IMR-90 (cell line): Measurements from ENCODE around the gene BRIP1.

Source experiments
- CHD1 ChIP-seq: IDR thresholded peaks from 2 replicates; pipeline ENCODE4 v1.6.1; 2012; ENCODE audit warnings: low read depth, low read length, improper control_type of control experiment
- CTCF ChIP-seq: conservative IDR thresholded peaks from 2 replicates; pipeline ENCODE4 v1.5.1; 2012; ENCODE audit warnings: mild to moderate bottlenecking, low read depth, low read length, improper control_type of control experiment
- ELK1 ChIP-seq: fragments of 150-350 bp; IDR thresholded peaks from 2 replicates; pipeline ENCODE4 v1.6.1; 2016; ENCODE audit warnings: low read depth, mild to moderate bottlenecking, low read length, moderate library complexity, borderline replicate concordance
- FOS ChIP-seq: fragments of 150-350 bp; IDR thresholded peaks from 2 replicates; pipeline ENCODE4 v1.6.1; 2016; ENCODE audit warnings: low read depth, low read length
- MAFK ChIP-seq: IDR thresholded peaks from 2 replicates; pipeline ENCODE4 v1.6.1; 2012; ENCODE audit warnings: low read depth, low read length, improper control_type of control experiment
- MAZ ChIP-seq: IDR thresholded peaks from 2 replicates; pipeline ENCODE4 v1.6.1; 2012; ENCODE audit warnings: low read depth, mild to moderate bottlenecking, low read length, improper control_type of control experiment, moderate library complexity, borderline replicate concordance
- MXI1 ChIP-seq: IDR thresholded peaks from 2 replicates; pipeline ENCODE4 v1.6.1; 2012; ENCODE audit warnings: low read depth, mild to moderate bottlenecking, low read length, moderate library complexity, borderline replicate concordance
- POLR2A ChIP-seq: IDR thresholded peaks from 2 replicates; pipeline ENCODE4 v1.6.1; 2012; ENCODE audit warnings: mild to moderate bottlenecking, low read depth, low read length
- RAD21 ChIP-seq: IDR thresholded peaks from 2 replicates; pipeline ENCODE4 v1.6.1; 2012; ENCODE audit warnings: low read length, improper control_type of control experiment
- RCOR1 ChIP-seq: IDR thresholded peaks from 2 replicates; pipeline ENCODE4 v1.6.1; 2012; ENCODE audit warnings: mild to moderate bottlenecking, low read length, improper control_type of control experiment; ENCODE audit not compliant: insufficient replicate concordance
- RFX5 ChIP-seq: IDR thresholded peaks from 2 replicates; pipeline ENCODE4 v1.8.0; 2012; ENCODE audit warnings: low read depth, mild to moderate bottlenecking, low read length, moderate library complexity
- SMC3 ChIP-seq: fragments of 150-350 bp; IDR thresholded peaks from 2 replicates; pipeline ENCODE4 v1.6.1; 2016; ENCODE audit warnings: low read depth, mild to moderate bottlenecking, antibody characterized with exemption, low read length, moderate library complexity
- USF2 ChIP-seq: fragments of 150-350 bp; IDR thresholded peaks from 2 replicates; pipeline ENCODE4 v1.6.1; 2017; ENCODE audit warnings: mild to moderate bottlenecking, antibody characterized with exemption, low read length, low read depth

- no peak for TF ChIP-seq CTCF
- TF ChIP-seq POLR2A, result no peak
- no peak for TF ChIP-seq MAZ
- TF ChIP-seq RAD21, result no peak
- no peak for TF ChIP-seq CHD1
- no peak for TF ChIP-seq FOS
- no peak for TF ChIP-seq MAFK
- TF ChIP-seq RFX5, result no peak
- TF ChIP-seq USF2, result no peak
- no peak for TF ChIP-seq SMC3
- no peak for TF ChIP-seq RCOR1
- TF ChIP-seq MXI1, result no peak
- no peak for TF ChIP-seq ELK1
Measured at GRCh38 chr17:61848247-61848646, 15.1 kb downstream of the BRIP1 start.
